Smooth muscle cell (in vitro differentiated cells): ENCODE data around the gene ATG9B. TPM values are rescaled to one million over a fixed set of nuclear protein-coding genes. Genes with fewer than 3 reads are reported as not detected.

Experiments
- DNase-seq: peaks from one replicate; lab custom pipeline; 2025; ENCODE audit not compliant: unreplicated experiment; lab: John Stamatoyannopoulos, UW
- H2AFZ ChIP-seq: fragments of 200-600 bp; sonication (generic); 2 replicates; pipeline ENCODE4 v1.6.0; 2016; ENCODE audit warnings: antibody characterized with exemption, low read depth, mild to moderate bottlenecking
- H3F3A ChIP-seq: fragments of 200-600 bp; sonication (generic); 2 replicates; pipeline ENCODE4 v1.6.0; 2017; ENCODE audit warnings: antibody characterized with exemption, low read depth
- H3K27ac ChIP-seq: fragments of 200-600 bp; sonication (generic); 2 replicates; pipeline ENCODE4 v1.5.1; 2016; ENCODE audit warnings: low read depth, mild to moderate bottlenecking
- H3K27me3 ChIP-seq: fragments of 200-600 bp; sonication (generic); 2 replicates; pipeline ENCODE4 v1.6.1; 2016; ENCODE audit warnings: low read depth, mild to moderate bottlenecking
- H3K36me3 ChIP-seq: fragments of 200-600 bp; sonication (generic); 2 replicates; pipeline ENCODE4 v1.5.1; 2016; ENCODE audit warnings: low read depth
- H3K4me1 ChIP-seq: fragments of 200-600 bp; sonication (generic); 2 replicates; pipeline ENCODE4 v1.5.1; 2016; ENCODE audit warnings: low read depth
- H3K4me2 ChIP-seq: fragments of 200-600 bp; sonication (generic); 2 replicates; pipeline ENCODE4 v1.6.0; 2016; ENCODE audit warnings: mild to moderate bottlenecking
- H3K4me3 ChIP-seq: fragments of 200-600 bp; sonication (generic); 2 replicates; pipeline ENCODE4 v1.5.1; 2016; ENCODE audit warnings: mild to moderate bottlenecking
- H3K79me2 ChIP-seq: fragments of 200-600 bp; sonication (generic); 2 replicates; pipeline ENCODE4 v1.6.0; 2016; ENCODE audit warnings: low read depth, mild to moderate bottlenecking
- H3K9ac ChIP-seq: fragments of 200-600 bp; sonication (generic); 2 replicates; pipeline ENCODE4 v1.6.0; 2016; ENCODE audit warnings: low read depth
- H3K9me3 ChIP-seq: fragments of 200-600 bp; sonication (generic); replicated peaks from 2 replicates; pipeline ENCODE4 v1.5.1; 2016; ENCODE audit warnings: low read depth
- H4K20me1 ChIP-seq: fragments of 200-600 bp; sonication (generic); 2 replicates; pipeline ENCODE4 v1.6.0; 2016; ENCODE audit warnings: low read depth
- CTCF ChIP-seq: fragments of 200-600 bp; sonication (generic); IDR thresholded peaks from 2 replicates; pipeline ENCODE4 v1.5.1; 2017; ENCODE audit warnings: borderline replicate concordance, mild to moderate bottlenecking, antibody characterized with exemption; ENCODE audit not compliant: insufficient read depth, poor library complexity, severe bottlenecking
- WGBS: methylation state at CpG from one replicate; pipeline ENCODE4 v1.1.7; 2016; ENCODE audit warnings: low lambda C conversion rate; 5-methylcytosine and 5-hydroxymethylcytosine counted together
- polyA plus RNA-seq: library from polyadenylated mRNA; unstranded; fragments of >200 nt; fragmentation: Nextera tagmentation; extraction: Ambion mirVana; gene quantifications from 2 replicates; pipeline ENCODE4 v1.2.1, GENCODE V29; 2016
- total RNA-seq: library from RNA; depleted of rRNA; stranded (reverse); fragments of >200 nt; gene quantifications from 2 replicates; pipeline ENCODE4 v1.2.3, GENCODE V29; 2014

Gene ATG9B
- total and polyA plus RNA-seq, 2 experiments from 2014 or later = 2.6 to 6.5 TPM

- peaks cover 17% of the 10 kb centered on the region for H3K4me1 ChIP-seq
- TF ChIP-seq CTCF = no peak
- H3K9ac ChIP-seq = no peak overlapping the region
- no peaks in the 10 kb centered on the region for H3K79me2 ChIP-seq
- H3K27ac ChIP-seq = no peak overlapping the region
- H3F3A ChIP-seq = peaks cover 5% of the 10 kb centered on the region
- no peak for DNase-seq
- H2AFZ ChIP-seq = no peak overlapping the region
- H4K20me1 ChIP-seq = no peaks in the 10 kb centered on the region
- H3K9me3 ChIP-seq = no peaks in the 10 kb centered on the region
- H3K4me2 ChIP-seq = no peak overlapping the region
- WGBS = 8% methylated on average over 2 of the region's 2 CpGs
- H3K4me3 ChIP-seq = no peak overlapping the region
- H3K36me3 ChIP-seq = no peaks in the 10 kb centered on the region
- peaks cover 10% of the 10 kb centered on the region for H3K27me3 ChIP-seq
Observed at GRCh38 chr7:150983893-150984368, 40.4 kb downstream of the ATG9B start.

GRCh38 chr7:150982351-150982750 lies 41.9 kb downstream of the ATG9B start:
- no peak for DNase-seq
- Histone ChIP-seq H3K79me2 (no peaks in the 10 kb centered on the region), H3K27ac (no peak overlapping the region), H3K4me2 (no peak overlapping the region), H3K36me3 (no peaks in the 10 kb centered on the region), H3K9me3 (no peaks in the 10 kb centered on the region), H3F3A (peaks cover 5% of the 10 kb centered on the region), H3K4me1 (peaks cover 18% of the 10 kb centered on the region), H4K20me1 (no peaks in the 10 kb centered on the region), H3K9ac (no peak overlapping the region), H2AFZ (no peak overlapping the region), H3K27me3 (peaks cover 11% of the 10 kb centered on the region), H3K4me3 (no peak overlapping the region)
- WGBS = 87% methylated on average over 3 of the region's 3 CpGs
- no peak for TF ChIP-seq CTCF

GRCh38 chr7:150981644-150982043 lies 42.6 kb downstream of the ATG9B start:
- no peak overlapping the region for H3K4me3 ChIP-seq
- H3K79me2 ChIP-seq = no peaks in the 10 kb centered on the region
- 75% methylated on average over 6 of the region's 6 CpGs for WGBS

More at GRCh38 chr7:150981644-150982043, 42.6 kb downstream of the ATG9B start:
- TF ChIP-seq CTCF = no peak
- H3K27me3 ChIP-seq = peaks cover 18% of the 10 kb centered on the region
- no peak overlapping the region for H3K9ac ChIP-seq
- no peak for DNase-seq
- H3K4me1 ChIP-seq = peaks cover 25% of the 10 kb centered on the region
- H4K20me1 ChIP-seq = no peaks in the 10 kb centered on the region
- H3K36me3 ChIP-seq = no peaks in the 10 kb centered on the region
- H2AFZ ChIP-seq = no peak overlapping the region
- H3K27ac ChIP-seq = no peak overlapping the region
- no peaks in the 10 kb centered on the region for H3K9me3 ChIP-seq
- H3K4me2 ChIP-seq = no peak overlapping the region
- H3F3A ChIP-seq = peaks cover 5% of the 10 kb centered on the region
